Activated T-cell treated with anti-CD3 and anti-CD28 coated beads for 4 hours (primary cell): ENCODE results near the gene CD19.
"Not testable (repeated sequence)": the region's sequence is repeated elsewhere in the genome, so short reads cannot be mapped to it uniquely, and the experiment has no call there.

ENCODE experiments used
- DNase-seq: peaks from one replicate; pipeline ENCODE4 v3.0.0-alpha.2; 2020

Gene CD19

GRCh38 chr16:28931801-28932225 is at the start of gene CD19:
Gene CD19, plus strand, starts transcription at chr16:28931971. Its CDS starts 30 bp downstream, at chr16:28932001.
- DNase-seq, result no peak

GRCh38 chr16:28882551-28883160 is 49.1 kb upstream of the CD19 start:
- no peak for DNase-seq

GRCh38 chr16:28883221-28883996 is 48.4 kb upstream of the CD19 start:
- DNase-seq, result no peak

- no peak for DNase-seq
These were observed 47.7 kb upstream of the CD19 start for GRCh38 chr16:28884045-28884444.

GRCh38 chr16:28886945-28887344 is 44.8 kb upstream of the CD19 start:
- no peak for DNase-seq

GRCh38 chr16:28890355-28890754 is 41.4 kb upstream of the CD19 start:
- not testable (repeated sequence) for DNase-seq

- no peak for DNase-seq
These were observed 39.5 kb upstream of the CD19 start for GRCh38 chr16:28891964-28892890.

- DNase-seq, result no peak
These were observed 38.5 kb upstream of the CD19 start for GRCh38 chr16:28893291-28893690.

GRCh38 chr16:28895609-28896008 is 36.2 kb upstream of the CD19 start:
- no peak for DNase-seq

- no peak for DNase-seq
These were observed 33.9 kb upstream of the CD19 start for GRCh38 chr16:28897826-28898225.

- DNase-seq, result no peak
These were observed 33.5 kb upstream of the CD19 start for GRCh38 chr16:28898266-28898665.

- no peak for DNase-seq
These were observed 32.8 kb upstream of the CD19 start for GRCh38 chr16:28898942-28899341.

GRCh38 chr16:28899882-28900590 is 31.7 kb upstream of the CD19 start:
- DNase-seq, result no peak

- no peak for DNase-seq
These were observed 31.2 kb upstream of the CD19 start for GRCh38 chr16:28900601-28901000.

- DNase-seq, result no peak
These were observed 29.9 kb upstream of the CD19 start for GRCh38 chr16:28901862-28902261.

- DNase-seq, result no peak
These were observed 28.9 kb upstream of the CD19 start for GRCh38 chr16:28902909-28903308.

GRCh38 chr16:28903344-28904042 is 28.3 kb upstream of the CD19 start:
- DNase-seq, result no peak

- no peak for DNase-seq
These were observed 27.4 kb upstream of the CD19 start for GRCh38 chr16:28904363-28904762.

GRCh38 chr16:28904828-28905227 is 26.9 kb upstream of the CD19 start:
- DNase-seq, result no peak

GRCh38 chr16:28905229-28905754 is 26.5 kb upstream of the CD19 start:
- no peak for DNase-seq

- no peak for DNase-seq
These were observed 25.9 kb upstream of the CD19 start for GRCh38 chr16:28905800-28906372.
